Sigmoid colon (tissue), 7 donors: ENCODE measurements around the gene MED13L. TPM values are rescaled to one million over a fixed set of nuclear protein-coding genes. Genes with fewer than 3 reads are reported as not detected.

ENCODE experiments used
- DNase-seq: peaks from one replicate; pipeline ENCODE4 v3.0.0-alpha.2; 2019
- H3K27ac ChIP-seq, 4 donors: fragments of 200-600 bp; sonication (generic); one replicate each; pipeline ENCODE4 v1.5.1; 2016 to 2019; ENCODE audit warnings: mild to moderate bottlenecking in 1 of 4
- H3K27me3 ChIP-seq, 3 donors: fragments of 200-600 bp; sonication (generic); one replicate each; pipeline ENCODE4 v1.5.1; 2019; ENCODE audit warnings: mild to moderate bottlenecking in 1 of 3
- H3K36me3 ChIP-seq, 4 donors: fragments of 200-600 bp; sonication (generic); one replicate each; pipeline ENCODE4 v1.5.1; 2016 to 2019
- H3K4me1 ChIP-seq, 4 donors: fragments of 200-600 bp; sonication (generic); one replicate each; pipeline ENCODE4 v1.5.1; 2017 to 2019
- H3K4me3 ChIP-seq, 4 donors: fragments of 200-600 bp; sonication (generic); one replicate each; pipeline ENCODE4 v1.5.1; 2017 to 2019; ENCODE audit warnings: mild to moderate bottlenecking in 2 of 4, moderate library complexity in 1 of 4
- H3K9me3 ChIP-seq, 4 donors: fragments of 200-600 bp in 3 of 4; sonication (generic) in 3 of 4; one replicate each; pipeline versions ENCODE4 v1.5.1 to v1.6.1; 2013 to 2019
- CTCF ChIP-seq, 4 experiments: fragments of 450-650 bp in 3 of 4; fragments of 200-600 bp in 1 of 4; IDR thresholded peaks; one replicate each; pipeline ENCODE4 v1.5.1; 2016 to 2019; ENCODE audit warnings: antibody characterized with exemption in 4 of 4, mild to moderate bottlenecking in 3 of 4, moderate library complexity in 2 of 4
- EP300 ChIP-seq, 4 donors: sonication (generic); formaldehyde crosslinking; IDR thresholded peaks; one replicate each; pipeline ENCODE4 v1.6.1; 2017; ENCODE audit warnings: antibody characterized with exemption in 4 of 4
- POLR2A ChIP-seq, 2 donors: fragments of 450-650 bp; IDR thresholded peaks; one replicate each; pipeline ENCODE4 v1.6.1; 2016; ENCODE audit warnings: antibody characterized with exemption in 2 of 2, mild to moderate bottlenecking in 2 of 2, moderate library complexity in 2 of 2
- POLR2AphosphoS5 ChIP-seq, 4 donors: sonication (generic); formaldehyde crosslinking; IDR thresholded peaks; one replicate each; pipeline ENCODE4 v1.6.1; 2017; ENCODE audit warnings: antibody characterized with exemption in 4 of 4
- WGBS, 2 donors: extraction: QIAGEN DNeasy Blood & Tissue Kit; methylation state at CpG; one replicate each; pipeline ENCODE4 v1.1.7; 2013; 5-methylcytosine and 5-hydroxymethylcytosine counted together
- intact Hi-C: fragments of 100-400 bp; cut with DNase I; formaldehyde crosslinking; loops from one replicate; pipeline ENCODE4 v1.15.1; 2023
- polyA plus RNA-seq, 3 donors: library from polyadenylated mRNA; stranded (reverse); fragments of 200-250 nt; gene quantifications; one replicate each; pipeline ENCODE4 v1.2.3, GENCODE V29; 2013
- total RNA-seq, 4 donors: library from RNA; depleted of rRNA; stranded (reverse); fragments of >200 nt; gene quantifications; one replicate each; pipeline ENCODE4 v1.1.0, GENCODE V29; 2016
- donor health status: healthy with polysubstance abuse.
- donor health status: Bipolar disorder and iron deficiency.
- donor health status: healthy.

MED13L gene
- total and polyA plus RNA-seq, 7 donors: 12.5 to 246 (median 151) TPM

GRCh38 chr12:116182359-116183063 is 95.0 kb downstream of the MED13L start:
- 83 to 96% methylated on average over 1 of the region's 1 CpG for WGBS, 2 donors
- Histone ChIP-seq H3K36me3 (no peaks in the 10 kb centered on the region), H3K4me1 (peaks cover 0 to 75% (median 32%) of the 10 kb centered on the region in 4 donors), H3K27me3 (no peaks in the 10 kb centered on the region), H3K27ac (no peak overlapping the region), H3K9me3 (no peaks in the 10 kb centered on the region), H3K4me3 (no peak overlapping the region)
- DNase-seq: no peak
- TF ChIP-seq POLR2AphosphoS5 (IDR thresholded peaks at IDR 0.05): no peak
- TF ChIP-seq POLR2A (IDR thresholded peaks at IDR 0.05): no peak
- TF ChIP-seq EP300 (IDR thresholded peaks at IDR 0.05): no peak
- no peak for TF ChIP-seq CTCF (IDR thresholded peaks at IDR 0.05)
- intact Hi-C loops: no loop called here

DNA sequence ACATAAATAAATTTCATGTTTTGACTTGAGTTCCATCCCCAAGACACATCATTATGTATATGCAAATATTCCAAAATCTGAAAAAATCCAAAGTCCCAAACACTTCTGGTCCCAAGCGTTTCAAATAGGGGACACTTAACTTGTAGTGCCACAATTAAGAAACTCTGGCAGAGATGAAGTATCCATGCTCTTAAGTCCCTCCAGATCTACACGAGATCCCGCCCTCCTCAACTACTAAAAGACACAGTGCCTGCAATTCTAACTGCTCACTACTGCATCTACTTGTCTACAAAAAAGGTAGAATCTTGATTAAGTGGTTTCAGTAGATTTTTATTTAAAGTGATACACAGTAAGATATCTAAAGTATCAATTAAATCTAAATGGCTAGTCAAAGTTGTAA is 97.0 kb downstream of the MED13L start:
- H3K4me1 ChIP-seq: peaks cover 0 to 56% (median 22%) of the 10 kb centered on the region in 4 donors
- H3K4me3 ChIP-seq: no peak overlapping the region
- 90 to 92% methylated on average over 3 of the region's 3 CpGs for WGBS, 2 donors
- TF ChIP-seq EP300 (IDR thresholded peaks at IDR 0.05) (no peak), CTCF (IDR thresholded peaks at IDR 0.05) (no peak), POLR2AphosphoS5 (IDR thresholded peaks at IDR 0.05) (no peak), POLR2A (IDR thresholded peaks at IDR 0.05) (no peak)
- DNase-seq: no peak
- no peaks in the 10 kb centered on the region for H3K27me3 ChIP-seq
- H3K36me3 ChIP-seq: no peaks in the 10 kb centered on the region
- H3K27ac ChIP-seq: no peak overlapping the region
- no peaks in the 10 kb centered on the region for H3K9me3 ChIP-seq
- intact Hi-C loops: no loop called here

DNA sequence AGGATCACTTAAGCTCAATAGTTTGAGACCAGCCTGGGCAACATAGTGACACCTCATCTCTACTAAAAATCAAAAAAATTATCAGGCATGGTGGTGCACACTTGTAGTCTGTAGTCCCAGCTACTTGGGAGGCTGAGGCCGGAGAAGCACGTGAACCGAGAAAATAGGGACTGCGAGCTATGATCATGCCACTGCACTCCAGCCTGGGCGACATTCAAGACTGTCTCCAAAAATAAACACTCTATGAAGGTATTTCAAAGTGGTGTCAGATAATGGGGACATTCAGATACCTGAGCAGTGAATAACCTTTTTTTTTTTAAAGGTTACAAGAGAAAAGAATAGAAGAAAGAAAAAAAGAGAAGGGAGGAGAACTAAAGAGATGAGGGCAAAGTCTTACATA is 98.1 kb downstream of the MED13L start:
- Histone ChIP-seq H3K27ac (no peak overlapping the region), H3K4me1 (peaks cover 0 to 50% (median 16%) of the 10 kb centered on the region in 4 donors), H3K36me3 (no peaks in the 10 kb centered on the region), H3K27me3 (no peaks in the 10 kb centered on the region), H3K4me3 (no peak overlapping the region), H3K9me3 (no peaks in the 10 kb centered on the region)
- WGBS, 2 donors: 98 to 99% methylated on average over 5 of the region's 5 CpGs
- TF ChIP-seq POLR2AphosphoS5 (IDR thresholded peaks at IDR 0.05): no peak
- no peak for TF ChIP-seq CTCF (IDR thresholded peaks at IDR 0.05)
- no peak for TF ChIP-seq EP300 (IDR thresholded peaks at IDR 0.05)
- no peak for TF ChIP-seq POLR2A (IDR thresholded peaks at IDR 0.05)
- intact Hi-C loops: no loop called here
- no peak for DNase-seq

- H3K4me1 ChIP-seq: peaks cover 0 to 45% (median 19%) of the 10 kb centered on the region in 4 donors
- no peak overlapping the region for H3K27ac ChIP-seq
- 95 to 96% methylated on average over 4 of the region's 4 CpGs for WGBS, 2 donors
- no peak for DNase-seq
- no peaks in the 10 kb centered on the region for H3K27me3 ChIP-seq
- H3K9me3 ChIP-seq: no peaks in the 10 kb centered on the region
- H3K4me3 ChIP-seq: no peak overlapping the region
- H3K36me3 ChIP-seq: no peaks in the 10 kb centered on the region
- no peak for TF ChIP-seq EP300 (IDR thresholded peaks at IDR 0.05)
- TF ChIP-seq CTCF (IDR thresholded peaks at IDR 0.05): no peak
- TF ChIP-seq POLR2AphosphoS5 (IDR thresholded peaks at IDR 0.05): no peak
- TF ChIP-seq POLR2A (IDR thresholded peaks at IDR 0.05): no peak
- intact Hi-C loops: no loop called here
Measured at GRCh38 chr12:116177017-116177416, 100.5 kb downstream of the MED13L start.

DNA sequence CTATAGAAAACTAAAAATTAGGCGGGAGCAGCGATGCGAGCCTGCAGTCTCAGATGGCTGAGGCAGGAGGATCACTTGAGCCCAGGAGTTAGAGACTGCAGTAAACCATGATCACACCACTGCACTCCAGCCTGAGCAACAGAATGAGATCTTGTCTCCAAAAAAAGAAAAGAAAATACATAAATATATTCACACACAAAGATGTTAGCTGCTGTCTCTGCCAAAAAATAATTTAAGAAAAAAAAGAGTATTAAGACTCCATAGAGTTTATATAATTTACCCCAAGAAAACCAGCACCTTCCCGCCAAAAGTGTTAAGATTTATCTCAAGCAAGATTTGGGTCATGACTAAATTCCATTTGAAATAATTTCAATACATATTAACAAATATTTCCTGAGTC is 102.6 kb downstream of the MED13L start:
- Histone ChIP-seq H3K4me1 (peaks cover 0 to 43% (median 30%) of the 10 kb centered on the region in 4 donors), H3K27me3 (no peaks in the 10 kb centered on the region), H3K9me3 (no peaks in the 10 kb centered on the region), H3K36me3 (no peaks in the 10 kb centered on the region), H3K27ac (no peak overlapping the region), H3K4me3 (no peak overlapping the region)
- intact Hi-C loops: no loop called here
- 97 to 99% methylated on average over 4 of the region's 4 CpGs for WGBS, 2 donors
- no peak for DNase-seq
- TF ChIP-seq POLR2AphosphoS5 (IDR thresholded peaks at IDR 0.05): no peak
